ENCODE results near the gene VEPH1. TPM values are rescaled to one million over a fixed set of nuclear protein-coding genes. Genes with fewer than 3 reads are reported as not detected.

The VEPH1 gene
- polyA plus RNA-seq, 1 of the 3 experiments (the other 2 are of a cell fraction) = 6.0 TPM

GRCh38 chr3:157305392-157305791 lies 197.8 kb downstream of the VEPH1 start:
- Histone ChIP-seq H3K27me3 (ENCODE audit: insufficient read depth) (no peaks in the 10 kb centered on the region), H2AFZ (ENCODE audit: low read depth) (no peak overlapping the region), H3K79me2 (ENCODE audit: insufficient read depth) (no peaks in the 10 kb centered on the region), H3K4me1 (ENCODE audit: control insufficient read depth in 1 of 2, insufficient read depth in 2 of 2, low read depth in 1 of 2, low read length in 1 of 2) (no peaks in the 10 kb centered on the region), H3F3A (replicated peaks; ENCODE audit: insufficient read depth) (peaks cover 4% of the 10 kb centered on the region), H3K27ac (ENCODE audit: low read depth in 2 of 2, low read length in 1 of 2) (no peak overlapping the region), H3K4me3 (ENCODE audit: low read depth in 2 of 2, low read length in 1 of 2) (no peak overlapping the region), H3K4me2 (no peak overlapping the region), H3K9me3 (no peaks in the 10 kb centered on the region), H3K9ac (no peak overlapping the region), H3K9me2 (no peaks in the 10 kb centered on the region), H4K20me1 (ENCODE audit: insufficient read depth) (no peaks in the 10 kb centered on the region), H3K36me3 (replicated peaks in 1 of 2; ENCODE audit: control insufficient read depth in 1 of 2, insufficient read depth in 2 of 2, low read length in 1 of 2) (peaks cover 0 to 4% of the 10 kb centered on the region in 2 experiments)
- DNase-seq = no peak
- CTCF ChIA-PET = no interaction called here
- POLR2A ChIA-PET = no interaction called here
- TF ChIP-seq REST (IDR thresholded peaks at IDR 0.05; ENCODE audit: low read depth, low read length) (no peak), RFX5 (IDR thresholded peaks at IDR 0.05; ENCODE audit: low read length) (no peak), RXRA (IDR thresholded peaks at IDR 0.05; ENCODE audit: borderline replicate concordance, low read depth) (no peak), TAF1 (IDR thresholded peaks at IDR 0.05; ENCODE audit: borderline replicate concordance, low read depth, low read length) (no peak), YY1 (IDR thresholded peaks at IDR 0.05; ENCODE audit: low read depth) (no peak), EP300 (IDR thresholded peaks at IDR 0.05; ENCODE audit: borderline replicate concordance in 1 of 2, low read depth in 1 of 2, low read length in 1 of 2) (no peak)
- 94% methylated on average over 4 of the region's 4 CpGs for WGBS (ENCODE audit: low lambda C conversion rate)

- no peak overlapping the region for H2AFZ ChIP-seq (ENCODE audit: low read depth)
- H4K20me1 ChIP-seq (ENCODE audit: insufficient read depth) = no peaks in the 10 kb centered on the region
- H3F3A ChIP-seq (replicated peaks; ENCODE audit: insufficient read depth) = peaks cover under 1% of the 10 kb centered on the region
- no peaks in the 10 kb centered on the region for H3K79me2 ChIP-seq (ENCODE audit: insufficient read depth)
- H3K4me1 ChIP-seq (ENCODE audit: control insufficient read depth in 1 of 2, insufficient read depth in 2 of 2, low read depth in 1 of 2, low read length in 1 of 2) = no peaks in the 10 kb centered on the region
- H3K9ac ChIP-seq = no peak overlapping the region
- no peak overlapping the region for H3K27ac ChIP-seq (ENCODE audit: low read depth in 2 of 2, low read length in 1 of 2)
- no peaks in the 10 kb centered on the region for H3K9me2 ChIP-seq
- peaks cover 0 to 4% of the 10 kb centered on the region in 2 experiments for H3K36me3 ChIP-seq (replicated peaks in 1 of 2; ENCODE audit: control insufficient read depth in 1 of 2, insufficient read depth in 2 of 2, low read length in 1 of 2)
- no peak for DNase-seq
- CTCF ChIA-PET = no interaction called here
- H3K4me2 ChIP-seq = no peak overlapping the region
- POLR2A ChIA-PET = no interaction called here
- H3K9me3 ChIP-seq = no peaks in the 10 kb centered on the region
- no peak for TF ChIP-seq NFIC (IDR thresholded peaks at IDR 0.05; ENCODE audit: borderline replicate concordance)
- no peak for TF ChIP-seq PBX3 (IDR thresholded peaks at IDR 0.05)
- no peak for TF ChIP-seq NRF1 (IDR thresholded peaks at IDR 0.05; ENCODE audit: low read depth, low read length)
- no peak for TF ChIP-seq ZBTB33 (IDR thresholded peaks at IDR 0.05; ENCODE audit: borderline replicate concordance, low read depth)
- TF ChIP-seq POLR2AphosphoS5 (IDR thresholded peaks at IDR 0.05; ENCODE audit: low read depth, low read length) = no peak
- TF ChIP-seq SMC3 (IDR thresholded peaks at IDR 0.05; ENCODE audit: low read depth, low read length) = no peak
- no peak for TF ChIP-seq CHD2 (IDR thresholded peaks at IDR 0.05; ENCODE audit: low read length, partially characterized antibody)
- WGBS (ENCODE audit: low lambda C conversion rate) = 96% methylated on average over 2 of the region's 2 CpGs
- no peak overlapping the region for H3K4me3 ChIP-seq (ENCODE audit: low read depth in 2 of 2, low read length in 1 of 2)
- H3K27me3 ChIP-seq (ENCODE audit: insufficient read depth) = no peaks in the 10 kb centered on the region
These were observed 201.5 kb downstream of the VEPH1 start for GRCh38 chr3:157301755-157302154.

Data from SK-N-SH (cell line).